Stimulated activated CD8-positive, alpha-beta memory T cell treated with anti-CD3 and anti-CD28 coated beads, Interleukin-7, amount 100 ng/mL, for 4 hours (primary cell): ENCODE measurements around the gene TRIM27.
"Not testable (repeated sequence)": the region's sequence is repeated elsewhere in the genome, so short reads cannot be mapped to it uniquely, and the experiment has no call there.

Experiments
- DNase-seq, 2 donors: peaks; one replicate each; pipeline ENCODE4 v3.0.0-alpha.2; 2020; ENCODE audit warnings: low read depth in 2 of 2

Gene TRIM27

DNA sequence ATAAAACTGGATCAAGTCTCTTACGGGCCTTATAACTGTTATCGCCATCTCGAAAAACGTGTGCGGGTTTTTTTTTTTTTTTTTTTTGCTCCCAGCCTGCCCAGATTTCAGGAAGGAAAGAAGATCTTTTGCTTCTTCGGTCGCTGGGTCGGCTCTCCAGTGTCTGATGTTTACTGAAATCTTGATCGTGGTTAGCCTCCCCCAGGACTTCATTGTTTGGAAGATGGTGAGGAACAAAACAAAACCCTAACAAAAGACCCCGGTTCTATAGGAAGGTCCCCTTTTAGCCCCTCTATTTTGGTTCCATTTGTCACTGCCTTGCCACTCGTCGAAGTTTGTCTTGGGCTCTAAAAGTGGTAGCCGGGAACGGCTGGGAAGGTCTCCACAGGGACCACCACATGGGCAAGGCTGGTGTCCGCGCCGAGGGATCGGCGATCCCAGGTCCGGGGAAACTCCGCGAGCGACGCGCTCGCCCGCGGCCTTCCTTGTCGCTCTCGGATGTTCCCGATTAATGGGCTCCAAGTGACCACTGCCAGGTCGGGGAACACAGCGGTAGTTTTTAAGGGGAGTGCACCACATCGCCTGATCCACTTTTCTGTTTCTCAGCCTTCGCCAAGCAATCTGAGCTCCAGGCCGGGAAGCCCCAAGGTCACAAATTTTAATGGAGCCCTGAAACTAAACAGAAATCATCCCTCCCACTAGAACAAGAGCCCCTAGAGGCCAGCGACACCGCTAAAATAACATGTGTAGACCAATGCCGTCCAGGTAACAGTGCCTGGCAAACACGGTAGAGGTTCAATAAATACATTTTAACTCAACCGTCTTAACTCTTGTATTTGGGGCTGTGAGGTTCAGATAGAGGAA, 27.0 kb downstream of the TRIM27 start:
- peak in 1 of 2 donors; percentile 15 for DNase-seq

DNA sequence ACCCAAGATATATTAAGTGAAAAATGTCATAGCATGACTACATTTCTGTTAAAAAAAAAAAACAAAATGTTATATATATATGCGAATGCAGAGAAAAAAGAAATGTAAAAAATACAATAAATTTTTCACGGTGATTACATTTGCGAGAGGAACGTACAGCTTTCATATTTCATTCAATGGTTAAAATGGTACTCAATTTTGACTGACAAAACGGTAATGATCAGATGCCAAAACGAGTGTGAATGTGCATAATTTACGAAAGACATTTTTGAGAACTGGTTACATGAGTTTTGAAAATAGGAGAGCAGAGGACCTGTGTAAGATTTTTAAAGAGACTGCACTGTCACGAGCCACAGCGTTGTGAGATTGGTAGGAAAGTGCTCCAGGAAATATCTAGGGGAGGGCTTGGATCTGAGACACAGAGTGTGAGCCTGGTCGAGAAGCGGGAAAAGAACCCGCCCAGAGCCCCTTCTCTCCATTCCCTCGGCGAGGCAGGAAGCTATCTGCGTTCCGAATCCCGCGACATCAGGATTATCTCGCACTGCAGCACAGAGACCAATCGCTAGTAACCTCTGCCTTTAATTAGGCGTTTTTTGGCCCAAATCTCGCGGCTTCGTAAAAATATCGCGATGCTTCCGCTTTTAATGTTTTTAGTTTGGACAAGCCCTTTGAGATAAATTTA, 28.5 kb downstream of the TRIM27 start:
- peak; percentile 76 to 88 for DNase-seq

DNA sequence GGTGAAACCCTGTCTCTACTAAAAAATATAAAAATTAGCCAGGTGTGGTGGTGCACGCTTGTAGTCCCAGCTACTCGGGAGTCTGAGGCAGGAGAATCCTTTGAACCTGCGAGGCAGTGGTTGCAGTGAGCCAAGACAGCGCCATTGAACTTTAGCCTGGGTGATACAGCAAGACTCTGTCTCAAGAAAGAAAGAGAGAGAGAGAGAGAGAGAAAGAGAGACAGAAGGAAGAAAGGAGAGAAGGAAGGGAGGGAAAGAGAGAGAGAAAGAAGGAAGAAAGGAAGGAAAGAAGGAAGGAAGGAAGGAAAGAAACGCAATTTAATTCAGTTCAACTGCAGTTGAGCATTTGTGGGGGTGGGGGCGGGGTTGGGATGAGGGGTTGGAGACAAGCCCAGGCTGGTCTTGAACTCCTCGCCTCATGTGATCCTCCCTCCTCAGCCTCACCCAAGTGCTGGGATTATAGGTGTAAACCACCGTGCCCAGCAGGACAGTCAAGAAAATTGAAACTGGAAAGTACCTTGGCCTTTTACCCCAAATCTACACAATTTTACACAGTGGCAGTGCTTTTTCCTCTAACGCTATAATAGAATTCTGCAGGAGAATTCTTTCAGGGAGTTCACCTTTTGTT, 30.5 kb downstream of the TRIM27 start:
- DNase-seq = no peak

DNA sequence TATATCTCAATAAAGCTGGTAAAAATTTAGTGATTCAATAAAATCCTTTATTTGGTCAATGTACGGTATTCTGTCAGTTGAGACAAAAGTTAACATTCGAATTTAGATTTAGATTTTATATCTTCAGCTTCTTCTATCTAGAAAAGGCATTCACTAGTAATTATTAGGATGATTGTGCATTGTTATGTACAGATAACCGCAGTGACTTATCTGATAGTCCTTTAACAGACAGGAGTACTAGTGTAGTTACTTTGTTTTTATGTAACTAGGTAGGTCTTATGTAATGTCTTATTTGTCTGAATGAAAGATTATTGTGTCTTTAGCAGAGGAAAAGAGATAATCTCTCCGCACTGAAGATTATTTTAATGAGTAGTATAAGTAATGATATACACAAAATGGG, 31.3 kb downstream of the TRIM27 start:
- no peak for DNase-seq

DNA sequence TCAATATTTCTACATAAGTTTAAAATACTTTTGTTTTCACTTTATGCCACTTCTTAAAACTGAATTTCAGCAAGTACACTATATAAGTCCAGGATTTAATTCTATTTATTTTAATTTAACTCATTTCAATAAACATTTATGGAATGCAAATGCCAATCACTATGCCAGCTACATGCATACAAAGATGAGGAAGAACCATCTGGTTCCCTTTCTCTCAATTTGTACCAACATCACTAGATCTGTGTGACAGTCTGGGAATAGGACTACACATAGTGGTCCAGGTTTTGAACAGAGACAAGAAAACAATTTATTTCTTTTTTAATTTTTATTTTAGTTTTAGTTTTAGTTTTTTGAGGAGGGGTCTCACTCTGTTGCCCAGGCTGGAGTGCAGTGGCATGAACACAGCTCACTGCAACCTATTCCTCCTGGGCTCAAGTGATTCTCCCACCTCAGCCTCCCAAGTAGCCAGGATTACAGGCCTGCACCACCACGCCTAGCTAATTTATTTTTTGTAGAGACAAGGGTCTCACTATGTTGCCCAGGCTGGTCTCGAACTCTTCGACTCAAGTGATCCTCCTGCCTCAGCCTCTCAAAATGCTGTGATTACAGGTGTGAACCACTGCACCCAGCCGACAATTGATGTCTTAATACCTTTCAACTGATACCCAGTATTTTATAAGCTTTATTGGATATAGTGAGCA, 35.8 kb downstream of the TRIM27 start:
- no peak for DNase-seq

DNA sequence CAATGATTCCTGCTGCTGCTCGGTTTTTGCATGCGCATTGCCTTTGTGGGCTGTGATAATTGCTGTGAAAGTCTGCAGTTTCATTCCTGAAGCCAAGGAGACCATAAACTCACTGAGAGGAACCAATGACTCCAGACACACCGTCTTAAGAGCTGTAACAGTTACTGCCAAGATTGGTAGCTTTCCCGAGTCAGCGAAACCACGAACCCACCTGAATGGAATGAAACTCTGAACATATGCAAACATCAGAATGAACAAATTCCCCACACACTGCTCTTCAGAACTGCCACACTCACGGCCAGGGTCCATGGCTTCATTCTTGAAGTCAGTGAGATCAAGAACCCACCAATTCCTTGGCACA, 37.7 kb downstream of the TRIM27 start:
- DNase-seq = no peak

DNA sequence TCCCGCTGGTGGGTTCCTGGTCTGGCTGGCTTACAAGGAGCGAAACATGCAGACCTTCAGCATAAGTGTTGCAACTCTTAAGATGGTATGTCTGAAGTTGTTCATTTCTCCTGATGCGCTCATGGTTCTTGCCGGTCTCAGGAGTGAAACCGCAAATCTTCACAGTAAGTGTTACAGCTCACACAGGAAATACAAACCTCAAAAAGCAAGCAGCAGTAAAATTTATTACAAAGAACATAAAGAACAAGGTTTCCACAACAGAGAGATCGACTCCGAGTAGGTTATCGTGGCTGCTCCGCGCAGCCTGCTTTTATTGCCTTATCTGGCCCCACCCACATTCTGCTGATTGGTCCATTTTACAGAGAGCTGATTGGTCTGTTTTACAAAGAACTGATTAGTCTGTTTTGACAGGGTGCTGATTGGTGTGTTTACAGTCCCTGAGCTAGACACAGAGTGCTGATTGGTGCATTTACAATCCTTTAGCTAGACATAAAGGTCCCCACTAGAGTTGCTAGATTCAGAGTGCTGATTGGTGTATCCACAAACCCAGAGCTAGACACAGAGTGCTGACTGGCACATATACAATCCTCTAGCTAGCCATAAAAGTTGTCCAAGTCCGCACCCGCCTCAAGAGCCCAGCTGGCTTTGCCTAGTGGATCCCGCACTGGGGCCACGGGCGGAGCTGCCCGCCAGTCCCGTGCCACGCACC, 39.2 kb downstream of the TRIM27 start:
- peak; percentile 47 to 54 for DNase-seq

DNA sequence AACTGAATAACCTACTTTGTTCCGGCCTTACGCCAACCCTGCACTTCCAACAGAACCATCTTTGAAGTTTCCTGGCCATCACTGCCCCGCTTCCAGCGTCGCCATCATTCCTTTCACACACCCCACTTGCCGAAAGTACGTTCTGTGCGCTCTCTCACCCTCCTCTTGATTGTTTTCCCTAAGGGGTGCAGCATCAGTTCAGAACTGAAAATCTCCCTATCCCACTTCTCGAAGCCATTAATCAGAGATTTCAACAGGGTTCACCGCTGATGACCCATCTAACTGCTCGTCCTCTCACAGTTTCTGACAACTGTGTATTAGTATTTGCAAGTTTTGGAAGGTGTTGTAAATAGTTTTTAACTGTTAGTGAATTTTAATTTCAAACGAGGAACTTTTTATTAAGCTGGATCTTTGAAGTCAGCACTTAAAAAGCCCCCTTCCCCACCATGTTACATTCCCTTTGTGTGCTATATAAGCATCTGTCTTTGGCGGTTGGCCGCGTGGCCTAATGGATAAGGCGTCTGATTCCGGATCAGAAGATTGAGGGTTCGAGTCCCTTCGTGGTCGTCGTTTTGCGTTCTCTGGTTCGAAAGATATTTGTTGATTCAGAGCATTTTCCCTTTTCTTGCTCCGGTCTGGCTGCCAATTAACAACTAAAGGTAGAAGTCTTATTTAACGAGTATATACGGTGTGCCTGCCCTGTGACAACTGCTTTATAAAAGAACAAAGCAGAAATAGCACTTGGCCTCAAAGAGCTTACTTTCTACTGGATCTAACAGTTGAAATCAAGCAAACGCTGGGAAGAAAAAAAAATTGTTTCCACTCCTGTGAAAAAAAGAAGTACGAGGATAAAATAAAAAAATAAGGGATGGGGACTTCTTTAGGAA, 42.6 kb downstream of the TRIM27 start:
- DNase-seq = peak; percentile 31 to 55

DNA sequence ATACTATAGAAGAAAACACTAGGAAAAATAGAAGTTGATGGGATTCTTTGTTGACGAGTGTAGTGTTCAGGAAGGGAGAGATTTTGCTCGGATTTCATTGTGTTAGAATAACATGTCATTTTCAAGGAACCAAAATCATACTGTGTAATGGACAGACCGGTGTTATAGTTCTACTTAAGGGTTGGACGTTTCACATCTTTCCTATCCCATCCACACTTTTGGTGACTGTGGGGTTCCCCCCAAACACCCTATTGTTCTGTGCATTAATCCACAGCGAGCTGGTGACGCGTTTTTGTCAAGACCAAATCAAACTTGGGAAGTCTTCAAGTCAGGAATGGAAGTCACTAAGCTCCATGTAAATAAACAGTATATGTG, 43.3 kb downstream of the TRIM27 start:
- no peak for DNase-seq

DNA sequence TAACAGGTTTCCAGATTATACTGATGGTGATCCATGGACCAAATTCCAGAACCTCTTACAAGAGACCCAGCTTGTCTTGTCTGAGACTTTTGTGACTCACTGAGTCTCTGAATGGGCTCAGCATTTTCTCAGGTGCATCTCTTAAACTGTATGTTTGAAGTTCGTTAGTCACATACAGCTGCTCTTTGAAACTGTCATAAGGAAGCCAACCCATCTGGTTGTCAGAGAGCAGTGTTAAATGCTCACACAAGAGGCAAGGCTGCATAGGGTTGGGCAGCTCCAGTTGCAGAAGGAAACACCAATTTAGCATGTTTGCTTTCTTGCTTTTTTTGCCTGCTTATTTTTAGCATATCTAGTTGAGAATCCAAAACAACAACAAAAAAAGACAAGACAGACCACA, 47.1 kb downstream of the TRIM27 start:
- DNase-seq = no peak

DNA sequence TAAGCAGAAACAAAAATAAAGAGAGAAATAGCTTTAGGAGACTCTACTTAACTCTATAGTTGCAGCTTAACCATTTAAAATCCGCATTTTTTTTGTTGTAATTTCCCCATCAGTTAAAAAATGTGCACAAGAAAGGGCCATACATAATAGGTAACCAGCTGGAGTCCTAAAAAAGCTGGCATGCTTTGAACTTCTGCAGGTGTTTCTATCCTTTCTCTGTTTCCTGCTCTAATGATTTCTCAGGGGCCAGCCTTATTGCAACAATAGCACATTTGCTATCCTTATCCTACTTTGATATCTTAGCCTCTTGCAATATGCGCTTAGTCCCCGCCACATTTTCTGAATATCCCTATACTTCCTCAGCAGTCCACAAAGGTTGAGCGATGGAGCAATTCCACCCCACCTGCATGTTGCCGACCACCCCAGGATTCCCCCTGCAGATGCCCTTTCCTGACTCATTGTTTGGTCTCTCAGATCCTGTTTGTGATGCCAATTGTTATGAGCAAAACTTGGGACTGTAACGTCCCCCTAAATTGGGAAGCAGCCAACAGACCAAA, 48.5 kb downstream of the TRIM27 start:
- no peak for DNase-seq

DNA sequence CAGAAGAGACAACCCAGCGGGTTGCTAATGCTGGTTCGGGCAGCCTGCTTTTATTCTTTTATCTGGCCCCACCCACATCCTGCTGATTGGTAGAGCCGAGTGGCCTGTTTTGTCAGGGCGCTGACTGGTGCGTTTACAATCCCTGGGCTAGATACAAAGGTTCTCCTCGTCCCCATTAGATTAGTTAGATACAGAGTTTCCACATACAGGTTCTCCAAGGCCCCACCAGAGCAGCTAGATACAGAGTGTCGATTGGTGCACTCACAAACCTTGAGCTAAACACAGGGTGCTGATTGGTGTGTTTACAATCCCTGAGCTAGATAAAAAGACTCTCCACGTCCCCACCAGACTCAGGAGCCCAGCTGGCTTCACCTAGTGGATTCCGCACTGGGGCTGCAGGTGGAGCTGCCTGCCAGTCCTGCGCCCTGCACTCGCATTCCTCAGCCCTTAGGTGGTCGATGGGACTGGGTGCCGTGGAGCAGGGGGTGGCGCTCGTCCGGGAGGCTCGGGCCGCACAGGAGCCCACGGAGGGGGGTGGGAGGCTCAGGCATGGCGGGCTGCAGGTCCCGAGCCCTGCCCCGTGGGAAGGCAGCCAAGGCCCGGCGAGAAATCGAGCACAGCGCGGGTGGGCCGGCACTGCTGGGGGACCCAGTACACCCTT, 51.5 kb downstream of the TRIM27 start:
- DNase-seq = not testable (repeated sequence)

DNA sequence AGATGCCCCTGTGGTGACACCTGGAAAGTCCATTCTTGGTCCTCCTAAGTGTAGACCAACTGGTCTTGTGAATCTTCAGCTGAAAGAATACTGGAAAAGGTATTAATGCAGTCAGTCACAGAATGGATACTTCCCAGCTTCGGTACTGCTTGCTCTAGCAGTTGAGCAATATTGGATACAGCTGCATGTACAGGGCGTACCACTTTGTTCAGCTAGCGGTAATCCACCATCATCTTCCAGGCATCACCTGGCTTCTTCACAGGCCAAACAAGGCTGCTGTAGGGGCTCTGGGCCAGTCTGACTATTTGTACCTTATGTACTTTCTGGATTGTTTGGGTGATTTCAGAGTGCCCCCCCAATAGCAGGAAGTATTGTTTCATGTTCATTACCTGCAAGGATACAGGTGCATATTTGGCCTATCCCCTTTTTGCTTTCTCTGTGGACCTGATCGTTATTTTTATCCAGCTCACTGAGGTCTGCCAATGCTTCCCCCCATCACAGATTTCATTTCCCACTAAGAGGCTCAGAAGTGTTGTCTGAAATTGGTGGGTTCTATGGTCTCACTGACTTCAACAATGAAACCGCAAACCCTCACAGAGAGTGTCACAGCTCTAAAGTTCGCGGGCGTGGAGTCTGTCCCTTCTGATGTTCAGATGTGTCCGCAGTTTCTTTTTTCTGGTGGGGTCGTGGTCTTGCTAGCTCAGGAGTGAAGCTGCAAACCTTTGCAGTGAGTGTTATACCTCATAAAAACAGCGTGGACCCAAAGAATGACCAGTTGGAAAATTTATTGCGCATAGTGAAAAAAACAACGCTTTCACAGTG, 52.2 kb downstream of the TRIM27 start:
- DNase-seq = no peak

DNA sequence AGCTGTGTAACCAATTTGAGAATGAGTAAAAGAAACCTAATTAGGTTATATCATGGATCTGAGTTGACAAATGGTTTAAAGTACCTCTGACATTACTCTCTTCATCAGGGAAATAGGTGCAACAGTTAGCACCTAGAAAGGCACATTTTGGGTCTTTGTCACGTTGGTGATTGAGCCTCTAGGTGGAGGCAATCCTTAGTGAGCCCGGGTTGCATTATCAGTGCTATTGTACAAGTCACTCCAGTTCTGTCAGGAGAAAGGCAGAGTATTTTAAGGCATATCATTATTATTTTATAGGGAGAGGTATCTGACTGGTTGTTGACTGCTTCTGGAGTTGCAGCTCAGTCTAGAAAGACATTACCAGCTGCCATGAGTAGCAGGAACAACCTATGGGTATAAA, 54.9 kb downstream of the TRIM27 start:
- DNase-seq = no peak

DNA sequence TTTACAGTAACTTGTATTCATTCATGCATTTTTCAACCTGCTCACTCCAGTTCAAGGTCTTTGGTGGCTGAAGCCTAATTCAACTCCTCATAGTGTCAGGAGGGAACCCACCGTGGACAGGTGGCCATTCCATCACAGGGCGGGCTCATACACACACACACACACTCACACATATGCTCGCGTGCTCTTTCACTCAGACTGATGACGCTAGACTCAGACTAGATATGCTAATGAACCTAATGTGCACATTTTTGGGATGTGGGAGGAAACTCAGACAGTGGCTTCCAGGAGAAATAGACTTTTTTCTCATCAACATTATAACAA, 56.7 kb downstream of the TRIM27 start:
- DNase-seq = no peak

DNA sequence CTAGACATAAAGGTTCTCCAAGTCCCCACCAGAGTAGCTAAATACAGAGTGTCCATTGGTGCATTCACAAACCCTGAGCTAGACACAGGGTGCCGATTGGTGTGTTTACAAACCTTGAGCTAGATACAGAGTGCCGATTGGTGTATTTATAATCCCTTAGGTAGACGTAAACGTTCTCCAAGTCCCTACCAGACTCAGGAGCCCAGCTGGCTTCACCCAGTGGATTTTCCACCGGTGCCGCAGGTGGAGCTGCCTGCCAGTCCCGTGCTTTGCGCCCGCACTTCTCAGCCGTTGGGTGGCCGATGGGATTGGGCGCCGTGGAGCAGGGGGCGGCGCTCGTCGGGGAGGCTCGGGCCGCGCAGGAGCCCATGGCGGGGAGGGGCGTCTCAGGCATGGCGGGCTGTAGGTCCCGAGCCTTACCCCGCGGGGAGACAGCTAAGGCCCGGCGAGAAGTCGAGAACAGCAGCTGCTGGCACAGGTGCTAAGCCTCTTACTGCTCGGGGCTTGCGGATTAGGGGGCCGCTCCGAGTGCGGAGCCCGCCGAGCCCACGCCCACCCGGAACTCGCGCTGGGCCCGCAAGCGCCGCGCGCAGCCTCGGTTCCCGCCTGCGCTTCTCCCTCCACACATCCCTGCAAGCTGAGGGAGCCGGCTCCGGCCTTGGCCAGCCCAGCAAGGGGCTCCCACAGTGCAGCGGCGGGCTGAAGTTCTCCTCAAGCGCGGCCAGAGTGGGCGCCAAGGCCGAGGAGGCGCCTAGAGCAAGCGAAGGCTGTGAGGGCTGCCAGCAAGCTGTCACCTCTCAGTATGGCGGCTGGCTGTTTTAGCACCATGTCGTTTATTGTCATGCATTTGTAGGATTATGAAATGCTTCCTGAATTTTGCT, 57.3 kb downstream of the TRIM27 start:
- peak; percentile 36 to 62 for DNase-seq

DNA sequence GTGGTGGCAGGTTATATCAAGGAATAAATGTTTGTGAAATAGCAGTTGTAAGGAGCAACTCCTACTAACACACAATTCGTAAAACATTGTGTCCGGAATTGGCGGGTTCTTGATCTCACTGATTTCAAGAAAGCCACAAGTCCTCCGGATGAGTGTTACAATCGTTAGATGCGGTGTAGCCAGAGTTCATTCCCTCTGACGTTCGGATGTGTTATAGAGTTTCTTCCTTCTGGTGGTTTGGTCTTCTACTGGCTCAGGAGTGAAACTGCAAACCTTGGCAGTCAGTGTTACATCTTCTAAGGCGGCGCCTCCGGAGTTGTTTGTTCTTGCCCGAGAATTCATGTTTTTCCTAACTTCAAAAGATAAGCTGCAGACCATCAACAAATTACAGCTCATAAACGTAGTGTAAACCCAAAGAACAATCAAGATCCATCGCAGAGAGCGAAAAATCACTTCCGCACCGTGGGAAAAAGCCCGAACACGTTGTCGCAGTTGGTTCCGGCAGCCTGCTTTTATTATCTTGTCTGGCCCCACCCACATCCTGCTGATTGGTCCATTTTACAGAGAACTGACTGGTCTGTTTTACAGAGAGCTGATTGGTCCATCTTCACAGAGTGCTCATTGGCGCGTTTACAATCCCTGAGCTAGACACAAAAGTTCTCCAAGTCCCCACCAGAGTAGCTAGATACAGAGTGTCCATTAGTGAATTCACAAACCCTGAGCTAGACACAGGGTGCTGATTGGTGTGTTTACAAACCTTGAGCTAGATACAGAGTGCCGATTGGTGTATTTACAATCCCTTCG, 58.2 kb downstream of the TRIM27 start:
- peak in 1 of 2 donors; percentile 40 for DNase-seq
